Activated CD8-positive, alpha-beta memory T cell treated with anti-CD3 and anti-CD28 coated beads, Interleukin-2, amount 10 ng/mL, durations not matched to agents 7 days and 5 days (primary cell): ENCODE results near the gene MAPT. TPM values are rescaled to one million over a fixed set of nuclear protein-coding genes. Genes with fewer than 3 reads are reported as not detected.
A peak's percentile ranks its signal among the peaks of the same experiment; 100 is the strongest.

Experiments
- ATAC-seq: fragments of 150-1000 bp; cut with Tn5 transposase; one replicate; pipeline ENCODE4 v1.10.0; 2021; ENCODE audit warnings: moderate library complexity
- CTCF ChIA-PET: fragments of 350-600 bp; sonication (Branson Sonifier 250); formaldehyde crosslinking; loops from one replicate; lab custom pipeline; 2021; ENCODE audit warnings: antibody characterized with exemption; lab: Charles Lee
- DNase-seq: peaks from one replicate; pipeline ENCODE4 v3.0.0-alpha.2; 2020
- H3K27ac Mint-ChIP-seq: one replicate; pipeline ENCODE4 v1.8.0; 2021; ENCODE audit warnings: mild to moderate bottlenecking, mixed read lengths
- H3K27me3 Mint-ChIP-seq: one replicate; pipeline ENCODE4 v1.8.0; 2021; ENCODE audit warnings: mixed read lengths
- H3K36me3 Mint-ChIP-seq: one replicate; pipeline ENCODE4 v1.8.0; 2021; ENCODE audit warnings: mild to moderate bottlenecking, mixed read lengths
- H3K4me1 Mint-ChIP-seq: one replicate; pipeline ENCODE4 v1.8.0; 2021; ENCODE audit warnings: mixed read lengths
- H3K4me3 Mint-ChIP-seq: one replicate; pipeline ENCODE4 v1.8.0; 2021; ENCODE audit warnings: mild to moderate bottlenecking, moderate library complexity, mixed read lengths
- H3K9me3 Mint-ChIP-seq: one replicate; pipeline ENCODE4 v1.8.0; 2022; ENCODE audit warnings: low read depth, mixed read lengths
- total RNA-seq, 2 experiments: library from RNA; stranded (reverse); gene quantifications; one replicate each; pipeline ENCODE4 v1.2.3, GENCODE V29; 2021

The MAPT gene
- total RNA-seq, 2 experiments from 2014 or later = 0.15 TPM; not detected in 1

DNA sequence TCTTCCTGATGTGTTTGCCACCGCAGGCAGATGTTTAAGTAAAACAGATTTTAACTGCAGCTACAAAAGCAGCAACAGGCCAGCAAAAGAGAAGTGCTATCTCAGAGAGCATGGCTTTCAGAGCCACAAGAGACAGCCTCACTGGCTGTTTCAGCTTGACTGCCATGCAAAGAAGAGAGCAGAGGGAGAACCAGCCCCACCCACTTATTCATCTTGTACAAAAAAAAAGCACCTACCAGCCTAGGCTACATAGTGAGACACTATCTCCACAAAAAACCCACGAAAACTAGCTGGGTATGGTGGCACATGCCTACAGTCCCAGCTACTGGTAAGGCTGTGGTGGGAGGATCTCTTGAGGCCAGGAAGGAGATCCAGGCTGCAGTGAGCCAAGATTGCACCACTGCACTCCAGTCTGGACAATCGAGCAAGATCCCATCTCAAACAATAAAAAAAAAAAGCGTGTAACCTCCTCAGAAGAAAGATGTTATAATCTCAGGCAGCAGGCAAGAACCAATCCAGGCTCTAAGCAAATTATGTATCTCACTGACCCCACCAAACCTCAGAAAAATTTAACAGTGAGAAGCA lies 134.7 kb downstream of the MAPT start:
- no peak for ATAC-seq
- Mint-ChIP-seq H3K27ac (no peak overlapping the region), H3K4me1 (peaks cover 7% of the 10 kb centered on the region), H3K27me3 (no peaks in the 10 kb centered on the region), H3K4me3 (no peak overlapping the region), H3K9me3 (no peaks in the 10 kb centered on the region), H3K36me3 (peaks cover 26% of the 10 kb centered on the region)
- CTCF ChIA-PET = interaction anchor here (1.4 to 2.5 kb wide), 2 partner anchors 16 to 28 kb away, joined by 3 to 11 read pairs; no protein-coding TSS in a partner anchor
- DNase-seq = no peak

DNA sequence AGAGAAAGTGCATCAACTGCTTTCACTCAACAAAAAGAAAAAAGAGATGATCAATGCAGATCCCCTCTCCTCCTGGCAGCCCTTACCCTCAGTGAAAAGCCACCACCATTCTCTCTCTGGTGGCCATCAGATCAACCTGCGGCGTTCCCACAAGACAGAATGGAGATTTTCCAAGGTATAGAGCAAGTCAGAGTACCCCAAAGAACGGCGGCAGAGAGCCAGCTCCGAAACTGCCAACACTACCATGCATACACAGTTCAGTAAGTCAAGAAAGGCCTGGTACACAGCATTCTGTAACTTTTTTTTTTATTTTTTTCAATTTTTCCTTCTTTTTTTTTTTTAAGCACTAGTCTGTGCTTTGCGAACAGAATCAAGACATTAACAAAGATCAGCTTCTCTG lies 135.3 kb downstream of the MAPT start:
- peaks cover 27% of the 10 kb centered on the region for H3K36me3 Mint-ChIP-seq
- H3K27ac Mint-ChIP-seq = no peak overlapping the region
- no peaks in the 10 kb centered on the region for H3K27me3 Mint-ChIP-seq
- no peaks in the 10 kb centered on the region for H3K9me3 Mint-ChIP-seq
- CTCF ChIA-PET = interaction anchor here (1.4 to 2.5 kb wide), 2 partner anchors 15 to 27 kb away, joined by 3 to 11 read pairs; no protein-coding TSS in a partner anchor
- DNase-seq (no peak), ATAC-seq (no peak)
- no peak overlapping the region for H3K4me3 Mint-ChIP-seq
- peaks cover 7% of the 10 kb centered on the region for H3K4me1 Mint-ChIP-seq

- Mint-ChIP-seq H3K36me3 (peaks cover 27% of the 10 kb centered on the region), H3K27ac (no peak overlapping the region), H3K9me3 (no peaks in the 10 kb centered on the region), H3K27me3 (no peaks in the 10 kb centered on the region), H3K4me3 (no peak overlapping the region), H3K4me1 (peaks cover 16% of the 10 kb centered on the region)
- ATAC-seq = no peak
- no peak for DNase-seq
- CTCF ChIA-PET = no interaction called here
Measured at GRCh38 chr17:46030752-46031151, 136.4 kb downstream of the MAPT start.

DNA sequence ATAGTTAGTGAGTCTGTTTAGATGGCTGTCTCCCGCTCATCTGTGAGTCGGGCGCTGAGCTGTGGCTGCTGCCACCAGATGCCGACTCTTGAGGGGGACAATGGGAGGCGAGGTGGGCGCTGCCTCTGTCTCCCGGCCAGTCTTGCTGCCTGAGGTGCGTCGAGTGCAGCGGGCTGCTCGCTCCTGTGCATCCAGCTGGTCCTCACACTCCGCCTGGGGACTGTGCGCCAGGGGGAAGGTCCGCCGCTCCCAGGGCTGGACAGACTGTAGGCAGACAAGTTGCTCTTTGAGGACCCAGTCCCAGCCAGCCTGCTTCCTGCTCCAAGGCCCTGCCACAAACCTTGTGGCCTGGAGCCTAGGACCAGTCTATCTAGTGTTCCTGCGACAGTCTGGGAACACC lies 137.1 kb downstream of the MAPT start:
- H3K27me3 Mint-ChIP-seq = no peaks in the 10 kb centered on the region
- H3K4me1 Mint-ChIP-seq = peaks cover 23% of the 10 kb centered on the region
- peaks cover 31% of the 10 kb centered on the region for H3K36me3 Mint-ChIP-seq
- CTCF ChIA-PET = no interaction called here
- ATAC-seq = no peak
- H3K27ac Mint-ChIP-seq = no peak overlapping the region
- H3K4me3 Mint-ChIP-seq = no peak overlapping the region
- H3K9me3 Mint-ChIP-seq = no peaks in the 10 kb centered on the region
- no peak for DNase-seq

GRCh38 chr17:46031920-46032319 lies 137.6 kb downstream of the MAPT start:
- H3K27me3 Mint-ChIP-seq = no peaks in the 10 kb centered on the region
- no peak overlapping the region for H3K27ac Mint-ChIP-seq
- CTCF ChIA-PET = interaction anchor here (0.8 to 4.9 kb wide), 2 partner anchors 13 to 30 kb away, joined by 3 to 26 read pairs; no protein-coding TSS in a partner anchor
- ATAC-seq (no peak), DNase-seq (no peak)
- no peaks in the 10 kb centered on the region for H3K9me3 Mint-ChIP-seq
- H3K4me3 Mint-ChIP-seq = no peak overlapping the region
- peaks cover 27% of the 10 kb centered on the region for H3K4me1 Mint-ChIP-seq
- H3K36me3 Mint-ChIP-seq = peaks cover 31% of the 10 kb centered on the region

DNA sequence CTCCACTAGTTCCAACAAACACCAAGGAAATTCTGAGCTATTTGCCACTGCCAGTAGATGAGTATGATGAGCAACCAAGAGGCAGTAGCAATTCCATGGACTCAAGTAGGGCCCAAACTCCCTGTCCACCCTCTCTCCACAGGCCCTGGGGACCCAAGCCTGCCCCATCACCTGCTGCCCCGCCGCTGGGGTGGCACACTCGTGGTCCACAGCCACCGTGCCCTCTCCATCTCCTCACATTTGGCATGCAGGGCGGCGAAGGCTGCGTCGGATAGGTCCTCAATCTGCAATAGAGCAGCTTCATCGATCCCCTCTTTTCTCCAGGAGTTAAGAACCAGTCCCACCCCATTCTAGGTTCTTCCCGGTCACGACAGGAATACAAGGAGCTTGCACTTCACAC lies 138.6 kb downstream of the MAPT start:
- no peak for DNase-seq
- CTCF ChIA-PET = interaction anchor here (0.8 to 4.9 kb wide), 2 partner anchors 12 to 30 kb away, joined by 3 to 26 read pairs; no protein-coding TSS in a partner anchor
- no peaks in the 10 kb centered on the region for H3K9me3 Mint-ChIP-seq
- no peak overlapping the region for H3K27ac Mint-ChIP-seq
- no peak overlapping the region for H3K4me3 Mint-ChIP-seq
- peaks cover 36% of the 10 kb centered on the region for H3K36me3 Mint-ChIP-seq
- H3K27me3 Mint-ChIP-seq = no peaks in the 10 kb centered on the region
- no peak for ATAC-seq
- peaks cover 25% of the 10 kb centered on the region for H3K4me1 Mint-ChIP-seq

GRCh38 chr17:46033392-46033791 lies 139.0 kb downstream of the MAPT start:
- no peak overlapping the region for H3K27ac Mint-ChIP-seq
- CTCF ChIA-PET = interaction anchor here (1.0 to 4.9 kb wide), 2 partner anchors 11 to 160 kb away, joined by 5 to 26 read pairs; partner anchors contain the start of gene KANSL1
- DNase-seq = no peak

DNA sequence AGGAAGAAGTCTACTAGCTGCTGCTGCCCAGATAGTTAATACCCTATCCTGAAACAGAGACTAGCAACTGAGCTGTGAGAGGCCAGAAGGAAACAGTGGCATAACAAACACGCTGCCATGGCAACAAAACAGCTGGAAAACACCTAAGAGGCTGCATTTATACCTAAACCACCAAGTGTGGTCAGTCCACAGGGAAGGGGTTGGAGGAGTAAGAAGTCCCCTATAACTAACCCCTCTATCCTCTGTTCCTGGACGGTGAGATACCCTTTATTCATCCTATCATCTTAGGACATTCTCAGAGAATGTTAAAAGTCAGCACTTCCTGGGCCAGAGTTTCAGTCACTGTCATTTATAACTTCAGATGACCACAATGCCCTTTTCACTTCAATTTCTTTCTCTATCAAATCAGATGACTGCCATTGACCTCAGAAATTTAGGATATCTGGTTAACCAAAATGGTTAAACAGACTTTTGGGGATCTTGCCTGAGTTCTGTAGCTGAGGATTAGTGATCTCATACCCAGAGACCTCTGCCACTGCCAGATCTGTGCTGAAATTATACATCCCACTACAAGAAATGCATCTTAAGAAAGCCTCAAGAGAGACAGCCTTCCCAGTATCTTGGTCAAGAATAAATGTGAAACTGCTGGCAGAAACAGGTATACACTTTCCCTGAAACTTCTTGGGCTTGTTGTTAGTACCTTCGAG lies 140.9 kb downstream of the MAPT start:
- peak overlapping the region; percentile 55 for H3K27ac Mint-ChIP-seq
- no peaks in the 10 kb centered on the region for H3K27me3 Mint-ChIP-seq
- ATAC-seq (peak; percentile 39), DNase-seq (peak; percentile 44)
- CTCF ChIA-PET = interaction anchor here (0.9 to 4.9 kb wide), 4 partner anchors 9 to 158 kb away, joined by 3 to 26 read pairs (median 4); partner anchors contain the start of gene KANSL1
- no peak overlapping the region for H3K4me3 Mint-ChIP-seq
- H3K4me1 Mint-ChIP-seq = peaks cover 23% of the 10 kb centered on the region
- no peaks in the 10 kb centered on the region for H3K9me3 Mint-ChIP-seq
- peaks cover 48% of the 10 kb centered on the region for H3K36me3 Mint-ChIP-seq

More at GRCh38 chr17:46033392-46033791, 139.0 kb downstream of the MAPT start:
- Mint-ChIP-seq H3K36me3 (peaks cover 41% of the 10 kb centered on the region), H3K9me3 (no peaks in the 10 kb centered on the region), H3K27me3 (no peaks in the 10 kb centered on the region), H3K4me3 (no peak overlapping the region), H3K4me1 (peaks cover 25% of the 10 kb centered on the region)
- ATAC-seq = no peak

- DNase-seq (no peak), ATAC-seq (no peak)
- Mint-ChIP-seq H3K4me1 (peaks cover 23% of the 10 kb centered on the region), H3K4me3 (no peak overlapping the region), H3K27ac (no peak overlapping the region), H3K36me3 (peaks cover 42% of the 10 kb centered on the region), H3K27me3 (no peaks in the 10 kb centered on the region), H3K9me3 (no peaks in the 10 kb centered on the region)
- CTCF ChIA-PET = interaction anchor here (4.9 kb wide), 1 partner anchor 8 kb away, joined by 26 read pairs; no protein-coding TSS in a partner anchor
Measured at GRCh38 chr17:46036491-46036890, 142.1 kb downstream of the MAPT start.

DNA sequence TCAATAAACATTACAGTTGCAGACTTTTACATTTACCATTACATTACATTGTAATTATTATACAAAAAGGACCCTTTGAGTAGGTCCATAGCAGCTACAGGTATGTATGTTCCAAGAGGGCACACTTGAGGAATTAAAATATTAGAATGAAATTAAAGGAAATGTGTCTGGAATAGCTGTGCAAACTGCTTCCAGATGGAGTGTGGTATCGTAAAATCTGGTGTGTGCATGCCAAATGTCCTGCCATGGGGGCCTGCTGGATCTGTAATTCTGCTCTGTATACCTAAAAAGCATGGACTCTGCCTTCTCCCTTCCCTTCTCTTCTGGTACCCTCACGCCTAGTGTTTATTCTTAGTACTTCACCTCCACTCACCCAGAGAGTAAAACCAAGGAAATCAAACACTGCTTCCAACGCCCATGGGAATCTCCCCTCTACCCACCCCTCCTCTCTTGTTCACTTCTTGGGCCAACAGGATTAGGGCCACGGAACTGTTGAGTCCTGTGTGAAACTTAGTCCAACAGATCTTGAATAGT lies 143.4 kb downstream of the MAPT start:
- H3K36me3 Mint-ChIP-seq = peaks cover 36% of the 10 kb centered on the region
- no peak overlapping the region for H3K27ac Mint-ChIP-seq
- H3K4me3 Mint-ChIP-seq = no peak overlapping the region
- peaks cover 23% of the 10 kb centered on the region for H3K4me1 Mint-ChIP-seq
- ATAC-seq = no peak
- H3K9me3 Mint-ChIP-seq = no peaks in the 10 kb centered on the region
- CTCF ChIA-PET = no interaction called here
- DNase-seq = no peak
- H3K27me3 Mint-ChIP-seq = no peaks in the 10 kb centered on the region

GRCh38 chr17:46038414-46038813 lies 144.1 kb downstream of the MAPT start:
- CTCF ChIA-PET = no interaction called here
- ATAC-seq (no peak), DNase-seq (no peak)
- H3K27ac Mint-ChIP-seq = no peak overlapping the region
- peaks cover 23% of the 10 kb centered on the region for H3K4me1 Mint-ChIP-seq
- no peak overlapping the region for H3K4me3 Mint-ChIP-seq
- no peaks in the 10 kb centered on the region for H3K9me3 Mint-ChIP-seq
- H3K36me3 Mint-ChIP-seq = peaks cover 31% of the 10 kb centered on the region
- no peaks in the 10 kb centered on the region for H3K27me3 Mint-ChIP-seq

- H3K36me3 Mint-ChIP-seq = peaks cover 32% of the 10 kb centered on the region
- ATAC-seq = no peak
- H3K27ac Mint-ChIP-seq = no peak overlapping the region
- no peaks in the 10 kb centered on the region for H3K27me3 Mint-ChIP-seq
- CTCF ChIA-PET = interaction anchor here (1.0 kb wide), 1 partner anchor 174 kb away, joined by 6 read pairs; no protein-coding TSS in a partner anchor
- DNase-seq = no peak
- H3K4me1 Mint-ChIP-seq = peaks cover 23% of the 10 kb centered on the region
- H3K9me3 Mint-ChIP-seq = no peaks in the 10 kb centered on the region
- H3K4me3 Mint-ChIP-seq = no peak overlapping the region
Measured at GRCh38 chr17:46038937-46039336, 144.6 kb downstream of the MAPT start.

DNA sequence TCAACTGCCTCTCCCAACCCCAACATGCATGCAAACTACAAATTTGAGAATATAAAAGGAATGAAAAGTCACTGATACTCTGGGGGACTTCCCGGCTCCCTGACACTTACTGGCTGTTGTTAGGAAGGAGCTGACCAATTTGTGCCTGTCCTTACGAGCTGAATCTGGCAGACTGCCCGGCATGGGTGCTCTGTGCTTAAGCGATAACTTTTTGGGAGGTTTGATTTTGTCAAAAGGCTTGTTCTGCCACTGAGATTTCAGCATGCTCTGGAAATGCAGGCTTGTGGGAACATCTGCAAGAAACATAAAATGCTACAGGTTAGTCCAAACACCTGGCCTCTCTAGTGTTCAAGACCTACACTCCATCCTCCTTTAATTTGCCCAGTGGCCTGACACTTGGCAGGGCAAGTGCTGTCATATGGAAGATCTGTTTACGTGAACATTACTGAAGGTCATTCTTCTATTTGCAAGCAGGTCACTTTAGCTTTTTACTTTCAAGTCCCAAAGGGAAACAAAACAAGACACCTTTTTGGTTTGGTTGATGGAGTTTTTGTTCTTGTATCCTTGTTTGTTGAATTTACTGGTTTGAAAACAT lies 145.3 kb downstream of the MAPT start:
- H3K4me1 Mint-ChIP-seq = peaks cover 25% of the 10 kb centered on the region
- H3K27me3 Mint-ChIP-seq = no peaks in the 10 kb centered on the region
- H3K4me3 Mint-ChIP-seq = no peak overlapping the region
- CTCF ChIA-PET = interaction anchor here (0.6 to 1.0 kb wide), 3 partner anchors 154 to 1517 kb away, joined by 3 to 6 read pairs (median 5); partner anchors contain the start of gene KANSL1
- H3K36me3 Mint-ChIP-seq = peaks cover 33% of the 10 kb centered on the region
- ATAC-seq (no peak), DNase-seq (no peak)
- H3K9me3 Mint-ChIP-seq = no peaks in the 10 kb centered on the region
- H3K27ac Mint-ChIP-seq = no peak overlapping the region
